Activated CD4-positive, alpha-beta T cell treated with anti-CD3 and anti-CD28 coated beads for 36 hours (primary cell): ENCODE results near the gene SAMD4B. TPM values are rescaled to one million over a fixed set of nuclear protein-coding genes. Genes with fewer than 3 reads are reported as not detected.

ENCODE experiments used
- ATAC-seq: fragments of 200-7000 bp; cut with Tn5 transposase; one replicate; pipeline ENCODE4 v1.10.0; 2021; ENCODE audit warnings: mild to moderate bottlenecking, moderate library complexity
- CTCF ChIA-PET: fragments of 350-600 bp; sonication (Branson Sonifier 250); formaldehyde crosslinking; loops from one replicate; lab custom pipeline; 2021; ENCODE audit warnings: antibody characterized with exemption; lab: Charles Lee
- POLR2A ChIA-PET: fragments of 350-600 bp; sonication (Branson Sonifier 250); formaldehyde crosslinking; loops from one replicate; lab custom pipeline; 2021; ENCODE audit warnings: antibody characterized with exemption, inconsistent platforms; lab: Charles Lee
- DNase-seq: peaks from one replicate; pipeline ENCODE4 v3.0.0-alpha.2; 2020
- H3K27ac Mint-ChIP-seq: one replicate; pipeline ENCODE4 v1.8.0; 2021; ENCODE audit warnings: mixed read lengths
- H3K27me3 Mint-ChIP-seq: one replicate; pipeline ENCODE4 v1.8.0; 2021; ENCODE audit warnings: mixed read lengths
- H3K36me3 Mint-ChIP-seq: one replicate; pipeline ENCODE4 v1.8.0; 2021; ENCODE audit warnings: low read depth, mixed read lengths
- H3K4me1 Mint-ChIP-seq: one replicate; pipeline ENCODE4 v1.8.0; 2021; ENCODE audit warnings: mixed read lengths
- H3K4me3 Mint-ChIP-seq: one replicate; pipeline ENCODE4 v1.8.0; 2021; ENCODE audit warnings: mild to moderate bottlenecking, moderate library complexity, mixed read lengths
- H3K9me3 Mint-ChIP-seq: one replicate; pipeline ENCODE4 v1.8.0; 2021; ENCODE audit warnings: low read depth, mixed read lengths
- intact Hi-C, 2 experiments: fragments of 100-400 bp; cut with DNase I in 1 of 2; cut with micrococcal nuclease in 1 of 2; formaldehyde crosslinking; loops; one replicate each; pipeline versions ENCODE4 v1.14.2 to v1.15.1; 2022 to 2024; cut with DNase I, micrococcal nuclease
- total RNA-seq, 2 experiments: library from RNA; stranded (reverse); gene quantifications; one replicate each; pipeline ENCODE4 v1.2.3, GENCODE V29; 2021

The SAMD4B gene
- total RNA-seq, 2 experiments from 2014 or later, result 45.2 to 46.9 TPM

DNA sequence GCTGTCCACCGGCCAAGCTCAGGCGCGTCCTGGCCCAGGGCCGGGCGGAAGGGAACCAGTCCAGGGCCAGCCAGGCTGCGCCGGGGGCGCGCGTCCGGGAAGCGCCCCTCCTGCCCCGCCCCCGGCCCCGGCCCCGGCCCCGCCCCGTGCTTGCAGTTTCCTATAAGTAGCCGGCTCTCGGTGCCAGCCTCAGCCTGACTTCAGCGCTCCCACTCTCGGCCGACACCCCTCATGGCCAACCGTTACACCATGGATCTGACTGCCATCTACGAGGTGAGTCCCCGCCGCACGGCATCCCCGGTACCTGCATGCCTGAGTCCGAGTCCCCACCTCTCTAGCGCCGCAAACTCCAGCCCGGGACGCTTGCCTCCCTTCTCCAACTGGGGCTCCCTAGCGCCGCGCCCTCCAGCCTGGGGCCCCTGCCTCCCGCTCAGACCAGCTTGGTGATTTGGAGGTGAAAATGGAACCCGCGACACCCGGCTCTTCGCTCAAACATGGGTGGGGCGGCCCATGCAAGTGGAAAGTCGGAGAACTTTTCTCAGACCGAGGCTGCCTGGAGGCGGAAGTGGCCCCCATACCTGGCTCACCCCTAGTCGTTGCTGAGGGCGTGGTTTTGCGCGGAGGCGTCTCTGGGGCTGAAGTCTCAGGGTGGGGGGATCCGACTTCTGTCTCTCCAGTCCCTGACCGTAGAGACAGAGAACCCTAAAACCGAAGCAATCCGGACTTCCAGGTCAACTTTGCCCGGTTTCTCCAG, 64.6 kb downstream of the SAMD4B start, which contains the start of gene ZFP36:
TSS of gene ZFP36 (plus strand) at position 192 of the 754 bp plus-strand sequence. CDS start at position 250, 58 bp downstream.
- ChIA-PET CTCF (interaction anchor here (4.6 to 5.9 kb wide), 2 partner anchors 9 to 16 kb away, joined by 21 to 34 read pairs; partner anchors contain the start of genes MED29 and PAF1), POLR2A (interaction anchor here (0.7 to 4.0 kb wide), 6 partner anchors 9 to 541 kb away, joined by 3 to 42 read pairs (median 6); partner anchors contain the start of genes MED29, PAF1, RPS16 and SAMD4B)
- peaks cover 50% of the 10 kb centered on the region for H3K4me1 Mint-ChIP-seq
- DNase-seq (peak; percentile 93), ATAC-seq (peak; percentile 31)
- no peaks in the 10 kb centered on the region for H3K9me3 Mint-ChIP-seq
- H3K36me3 Mint-ChIP-seq, result peaks cover 31% of the 10 kb centered on the region
- peak within 1 kb of the TSS; percentile 73 for H3K4me3 Mint-ChIP-seq
- no peaks in the 10 kb centered on the region for H3K27me3 Mint-ChIP-seq
- intact Hi-C loops, result loop anchor here in 1 of 2 experiments (10.0 kb wide), 1 partner anchor 1208 kb away; no protein-coding TSS in a partner anchor
- H3K27ac Mint-ChIP-seq, result peak within 1 kb of the TSS; percentile 96

GRCh38 chr19:39407410-39407659, 65.1 kb downstream of the SAMD4B start:
- H3K4me3 Mint-ChIP-seq, result peak overlapping the region; percentile 73
- intact Hi-C loops, result loop anchor here in 1 of 2 experiments (10.0 kb wide), 1 partner anchor 1207 kb away; no protein-coding TSS in a partner anchor
- peaks cover 45% of the 10 kb centered on the region for H3K4me1 Mint-ChIP-seq
- peaks cover 34% of the 10 kb centered on the region for H3K36me3 Mint-ChIP-seq
- ChIA-PET POLR2A (interaction anchor here (1.1 to 4.0 kb wide), 4 partner anchors 10 to 65 kb away, joined by 3 to 42 read pairs (median 11); partner anchors contain the start of genes MED29, PAF1, RPS16 and SAMD4B), CTCF (interaction anchor here (4.6 to 5.9 kb wide), 2 partner anchors 10 to 16 kb away, joined by 21 to 34 read pairs; partner anchors contain the start of genes MED29 and PAF1)
- DNase-seq, result no peak
- no peaks in the 10 kb centered on the region for H3K27me3 Mint-ChIP-seq
- ATAC-seq, result no peak
- peak overlapping the region; percentile 96 for H3K27ac Mint-ChIP-seq
- H3K9me3 Mint-ChIP-seq, result no peaks in the 10 kb centered on the region

DNA sequence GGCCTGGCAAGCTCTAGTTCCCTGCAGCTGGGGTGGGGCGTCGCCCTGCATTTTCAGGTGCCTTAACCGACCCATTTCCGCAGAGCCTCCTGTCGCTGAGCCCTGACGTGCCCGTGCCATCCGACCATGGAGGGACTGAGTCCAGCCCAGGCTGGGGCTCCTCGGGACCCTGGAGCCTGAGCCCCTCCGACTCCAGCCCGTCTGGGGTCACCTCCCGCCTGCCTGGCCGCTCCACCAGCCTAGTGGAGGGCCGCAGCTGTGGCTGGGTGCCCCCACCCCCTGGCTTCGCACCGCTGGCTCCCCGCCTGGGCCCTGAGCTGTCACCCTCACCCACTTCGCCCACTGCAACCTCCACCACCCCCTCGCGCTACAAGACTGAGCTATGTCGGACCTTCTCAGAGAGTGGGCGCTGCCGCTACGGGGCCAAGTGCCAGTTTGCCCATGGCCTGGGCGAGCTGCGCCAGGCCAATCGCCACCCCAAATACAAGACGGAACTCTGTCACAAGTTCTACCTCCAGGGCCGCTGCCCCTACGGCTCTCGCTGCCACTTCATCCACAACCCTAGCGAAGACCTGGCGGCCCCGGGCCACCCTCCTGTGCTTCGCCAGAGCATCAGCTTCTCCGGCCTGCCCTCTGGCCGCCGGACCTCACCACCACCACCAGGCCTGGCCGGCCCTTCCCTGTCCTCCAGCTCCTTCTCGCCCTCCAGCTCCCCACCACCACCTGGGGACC, 65.6 kb downstream of the SAMD4B start:
- ChIA-PET POLR2A (interaction anchor here (1.1 to 4.0 kb wide), 5 partner anchors 10 to 65 kb away, joined by 3 to 42 read pairs (median 11); partner anchors contain the start of genes MED29, PAF1, RPS16 and SAMD4B), CTCF (interaction anchor here (0.7 to 5.9 kb wide), 4 partner anchors 10 to 57 kb away, joined by 3 to 34 read pairs (median 12); partner anchors contain the start of genes MED29 and PAF1)
- Mint-ChIP-seq H3K4me1 (peaks cover 40% of the 10 kb centered on the region), H3K9me3 (no peaks in the 10 kb centered on the region), H3K27ac (peak overlapping the region; percentile 96), H3K4me3 (peak overlapping the region; percentile 73), H3K27me3 (no peaks in the 10 kb centered on the region), H3K36me3 (peaks cover 34% of the 10 kb centered on the region)
- intact Hi-C loops, result loop anchor here in 1 of 2 experiments (10.0 kb wide), 1 partner anchor 1207 kb away; no protein-coding TSS in a partner anchor
- ATAC-seq, result no peak
- DNase-seq, result peak; percentile 78

DNA sequence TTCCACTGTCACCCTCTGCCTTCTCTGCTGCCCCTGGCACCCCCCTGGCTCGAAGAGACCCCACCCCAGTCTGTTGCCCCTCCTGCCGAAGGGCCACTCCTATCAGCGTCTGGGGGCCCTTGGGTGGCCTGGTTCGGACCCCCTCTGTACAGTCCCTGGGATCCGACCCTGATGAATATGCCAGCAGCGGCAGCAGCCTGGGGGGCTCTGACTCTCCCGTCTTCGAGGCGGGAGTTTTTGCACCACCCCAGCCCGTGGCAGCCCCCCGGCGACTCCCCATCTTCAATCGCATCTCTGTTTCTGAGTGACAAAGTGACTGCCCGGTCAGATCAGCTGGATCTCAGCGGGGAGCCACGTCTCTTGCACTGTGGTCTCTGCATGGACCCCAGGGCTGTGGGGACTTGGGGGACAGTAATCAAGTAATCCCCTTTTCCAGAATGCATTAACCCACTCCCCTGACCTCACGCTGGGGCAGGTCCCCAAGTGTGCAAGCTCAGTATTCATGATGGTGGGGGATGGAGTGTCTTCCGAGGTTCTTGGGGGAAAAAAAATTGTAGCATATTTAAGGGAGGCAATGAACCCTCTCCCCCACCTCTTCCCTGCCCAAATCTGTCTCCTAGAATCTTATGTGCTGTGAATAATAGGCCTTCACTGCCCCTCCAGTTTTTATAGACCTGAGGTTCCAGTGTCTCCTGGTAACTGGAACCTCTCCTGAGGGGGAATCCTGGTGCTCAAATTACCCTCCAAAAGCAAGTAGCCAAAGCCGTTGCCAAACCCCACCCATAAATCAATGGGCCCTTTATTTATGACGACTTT, 66.4 kb downstream of the SAMD4B start:
- ChIA-PET CTCF (interaction anchor here (0.6 to 5.9 kb wide), 5 partner anchors 11 to 62 kb away, joined by 3 to 34 read pairs (median 4); partner anchors contain the start of genes MED29 and PAF1), POLR2A (interaction anchor here (1.2 to 4.0 kb wide), 4 partner anchors 11 to 27 kb away, joined by 4 to 42 read pairs (median 11); partner anchors contain the start of genes MED29, PAF1 and RPS16)
- no peaks in the 10 kb centered on the region for H3K27me3 Mint-ChIP-seq
- H3K4me1 Mint-ChIP-seq, result peaks cover 40% of the 10 kb centered on the region
- DNase-seq (peak; percentile 47), ATAC-seq (no peak)
- peak overlapping the region; percentile 96 for H3K27ac Mint-ChIP-seq
- intact Hi-C loops, result loop anchor here in 1 of 2 experiments (10.0 kb wide), 1 partner anchor 1206 kb away; no protein-coding TSS in a partner anchor
- no peaks in the 10 kb centered on the region for H3K9me3 Mint-ChIP-seq
- H3K4me3 Mint-ChIP-seq, result peak overlapping the region; percentile 73
- H3K36me3 Mint-ChIP-seq, result peaks cover 35% of the 10 kb centered on the region

GRCh38 chr19:39409208-39410016, 67.2 kb downstream of the SAMD4B start:
- POLR2A ChIA-PET, result interaction anchor here (1.2 to 4.0 kb wide), 2 partner anchors 12 to 18 kb away, joined by 4 to 42 read pairs; no protein-coding TSS in a partner anchor
- ATAC-seq (peak; percentile 3), DNase-seq (peak; percentile 93)
- Mint-ChIP-seq H3K4me1 (peaks cover 40% of the 10 kb centered on the region), H3K36me3 (peaks cover 39% of the 10 kb centered on the region), H3K9me3 (no peaks in the 10 kb centered on the region), H3K27ac (peak overlapping the region; percentile 92), H3K4me3 (peak overlapping the region; percentile 73), H3K27me3 (no peaks in the 10 kb centered on the region)
- CTCF ChIA-PET, result interaction anchor here (0.6 to 5.9 kb wide), 3 partner anchors 12 to 63 kb away, joined by 3 to 34 read pairs (median 21); partner anchors contain the start of genes MED29 and PAF1
- intact Hi-C loops, result loop anchor here in 1 of 2 experiments (10.0 kb wide), 1 partner anchor 1205 kb away; no protein-coding TSS in a partner anchor

DNA sequence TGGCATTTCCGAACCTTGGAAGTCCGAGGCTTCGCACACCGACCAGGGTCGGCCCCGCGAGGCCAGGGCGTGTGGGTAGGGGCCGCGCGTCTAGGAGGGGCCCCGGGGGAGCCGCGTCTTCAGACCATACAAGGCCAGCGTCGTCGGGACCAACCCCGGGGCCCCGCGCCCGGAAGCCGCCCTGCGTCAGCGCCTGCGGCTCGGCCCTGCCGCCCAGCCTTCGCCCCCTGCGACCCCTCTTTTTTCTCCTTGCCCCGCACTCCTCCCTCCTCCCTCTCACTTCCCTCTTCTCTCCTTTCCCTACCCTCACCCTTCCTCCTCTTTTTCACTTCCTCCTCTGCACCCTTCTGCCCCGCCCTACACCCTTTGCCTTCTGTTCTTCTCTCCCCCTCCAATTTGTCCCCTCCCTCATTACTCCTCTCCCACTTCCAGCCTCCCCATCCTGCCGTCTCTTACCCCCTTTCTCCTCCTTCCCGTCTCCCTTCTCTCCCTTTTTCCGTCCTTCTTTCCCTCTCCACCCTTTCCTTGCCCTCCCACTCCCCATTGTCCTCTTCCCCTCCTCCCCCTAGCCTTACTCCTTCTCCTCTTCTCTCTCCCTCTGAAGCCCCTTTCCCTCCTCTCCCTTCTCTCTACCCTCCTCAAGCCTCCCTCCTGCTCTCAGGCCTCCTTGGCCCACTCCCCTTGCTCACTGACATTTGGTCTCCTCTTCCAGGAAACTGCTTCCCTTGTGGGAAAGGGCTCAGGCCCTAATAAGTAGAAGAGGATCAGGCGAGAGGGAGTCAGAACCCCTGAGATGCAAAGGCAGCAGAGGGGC, 68.0 kb downstream of the SAMD4B start:
- Mint-ChIP-seq H3K4me1 (peaks cover 38% of the 10 kb centered on the region), H3K36me3 (peaks cover 42% of the 10 kb centered on the region), H3K27ac (peak overlapping the region; percentile 92), H3K4me3 (peak overlapping the region; percentile 73), H3K27me3 (no peaks in the 10 kb centered on the region), H3K9me3 (no peaks in the 10 kb centered on the region)
- intact Hi-C loops, result no loop called here
- DNase-seq (peak; percentile 83), ATAC-seq (peak; percentile 18)
- CTCF ChIA-PET, result no interaction called here
- POLR2A ChIA-PET, result interaction anchor here (4.0 kb wide), 1 partner anchor 12 kb away, joined by 42 read pairs; no protein-coding TSS in a partner anchor

GRCh38 chr19:39410831-39411080, 68.5 kb downstream of the SAMD4B start:
- Mint-ChIP-seq H3K27ac (peak overlapping the region; percentile 92), H3K4me3 (peak overlapping the region; percentile 73), H3K36me3 (peaks cover 42% of the 10 kb centered on the region), H3K27me3 (no peaks in the 10 kb centered on the region), H3K4me1 (peaks cover 34% of the 10 kb centered on the region), H3K9me3 (no peaks in the 10 kb centered on the region)
- ChIA-PET CTCF (interaction anchor here (1.0 to 2.3 kb wide), 5 partner anchors 9 to 22 kb away, joined by 4 to 79 read pairs (median 26); partner anchors contain the start of genes MED29 and PAF1), POLR2A (interaction anchor here (0.9 to 2.3 kb wide), 5 partner anchors 9 to 25 kb away, joined by 4 to 22 read pairs (median 13); partner anchors contain the start of genes MED29, PAF1 and RPS16)
- ATAC-seq (no peak), DNase-seq (no peak)
- intact Hi-C loops, result loop anchor here in 1 of 2 experiments (1.0 kb wide), 1 partner anchor 379 kb away; no protein-coding TSS in a partner anchor

GRCh38 chr19:39411081-39411831, 69.0 kb downstream of the SAMD4B start:
- ATAC-seq, result no peak
- intact Hi-C loops, result loop anchor here in 1 of 2 experiments (1.0 kb wide), 1 partner anchor 380 kb away; no protein-coding TSS in a partner anchor
- Mint-ChIP-seq H3K4me3 (peak overlapping the region; percentile 73), H3K9me3 (no peaks in the 10 kb centered on the region), H3K27me3 (no peaks in the 10 kb centered on the region), H3K27ac (peak overlapping the region; percentile 92), H3K36me3 (peaks cover 42% of the 10 kb centered on the region), H3K4me1 (peaks cover 32% of the 10 kb centered on the region)
- DNase-seq, result peak; percentile 41
- ChIA-PET POLR2A (interaction anchor here (0.7 to 2.3 kb wide), 7 partner anchors 9 to 25 kb away, joined by 3 to 22 read pairs (median 4); partner anchors contain the start of genes MED29, PAF1 and RPS16), CTCF (interaction anchor here (0.8 to 2.3 kb wide), 14 partner anchors 9 to 123 kb away, joined by 3 to 79 read pairs (median 6); partner anchors contain the start of genes MED29, PAF1 and RPS16)
